ENCODE data around the gene DDX41. TPM values are rescaled to one million over a fixed set of nuclear protein-coding genes. Genes with fewer than 3 reads are reported as not detected.

The DDX41 gene
- total RNA-seq, 2 donors from 2014 or later, result 40.9 to 45.5 TPM

DNA sequence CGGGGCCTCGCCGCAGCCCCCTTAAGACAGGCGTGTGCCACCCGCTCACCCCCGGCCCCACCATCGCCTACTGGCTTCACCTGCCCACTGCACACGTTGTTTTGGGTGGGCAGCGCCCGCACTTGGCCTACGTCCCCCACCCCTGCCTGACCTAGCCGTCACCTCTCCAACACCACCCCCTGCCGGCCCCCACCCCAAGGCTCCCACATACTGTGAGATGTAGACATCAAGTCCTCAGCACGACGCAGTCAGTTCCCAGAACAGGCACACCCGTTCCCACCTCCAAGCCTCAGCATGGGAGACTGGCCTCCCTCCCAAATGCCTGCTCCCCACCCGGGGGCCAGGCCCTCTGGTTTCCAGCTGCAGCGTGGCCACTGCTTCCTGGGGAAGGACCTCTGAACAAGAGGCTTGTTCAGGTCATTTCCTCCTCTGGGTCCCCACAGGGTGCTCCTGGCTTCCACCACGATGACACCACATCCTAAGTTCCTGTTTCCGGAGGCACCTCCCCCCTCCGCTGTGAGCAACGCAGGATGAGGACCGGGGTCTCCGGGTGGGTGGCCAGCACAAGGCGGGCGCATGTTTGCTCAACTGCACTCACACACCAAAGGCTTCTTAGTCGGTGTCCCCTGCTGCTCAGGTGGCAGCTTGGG is 54.6 kb downstream of the DDX41 start:
- H3K4me3 ChIP-seq, result peak overlapping the region in 1 of 2 donors; percentile 10
- TF ChIP-seq, protein P1, sequence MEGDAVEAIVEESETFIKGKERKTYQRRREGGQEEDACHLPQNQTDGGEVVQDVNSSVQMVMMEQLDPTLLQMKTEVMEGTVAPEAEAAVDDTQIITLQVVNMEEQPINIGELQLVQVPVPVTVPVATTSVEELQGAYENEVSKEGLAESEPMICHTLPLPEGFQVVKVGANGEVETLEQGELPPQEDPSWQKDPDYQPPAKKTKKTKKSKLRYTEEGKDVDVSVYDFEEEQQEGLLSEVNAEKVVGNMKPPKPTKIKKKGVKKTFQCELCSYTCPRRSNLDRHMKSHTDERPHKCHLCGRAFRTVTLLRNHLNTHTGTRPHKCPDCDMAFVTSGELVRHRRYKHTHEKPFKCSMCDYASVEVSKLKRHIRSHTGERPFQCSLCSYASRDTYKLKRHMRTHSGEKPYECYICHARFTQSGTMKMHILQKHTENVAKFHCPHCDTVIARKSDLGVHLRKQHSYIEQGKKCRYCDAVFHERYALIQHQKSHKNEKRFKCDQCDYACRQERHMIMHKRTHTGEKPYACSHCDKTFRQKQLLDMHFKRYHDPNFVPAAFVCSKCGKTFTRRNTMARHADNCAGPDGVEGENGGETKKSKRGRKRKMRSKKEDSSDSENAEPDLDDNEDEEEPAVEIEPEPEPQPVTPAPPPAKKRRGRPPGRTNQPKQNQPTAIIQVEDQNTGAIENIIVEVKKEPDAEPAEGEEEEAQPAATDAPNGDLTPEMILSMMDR (IDR thresholded peaks at IDR 0.05), result no peak
- H3K9me3 ChIP-seq, result no peaks in the 10 kb centered on the region
- DNase-seq (ENCODE audit: low spot score), result no peak
- H3K36me3 ChIP-seq, result peaks cover 21% of the 10 kb centered on the region
- peaks cover 0 to 18% of the 10 kb centered on the region in 2 donors for H3K4me1 ChIP-seq
- no peaks in the 10 kb centered on the region for H3K27me3 ChIP-seq
- peak overlapping the region; percentile 36 to 41 for H3K27ac ChIP-seq

Other genes starting within 250 kb of the DDX41 start
- 10 to 100 TPM; 14.8 to 14.9 TPM for gene RAB24, start 213.2 kb downstream of the DDX41 start, total RNA-seq
- 10 to 100 TPM; 26.7 to 44.3 TPM for gene PRELID1, start 213.2 kb downstream of the DDX41 start, total RNA-seq
- gene MXD3, start 205.1 kb downstream of the DDX41 start, total RNA-seq, result 1 to 10 TPM; 1.6 to 1.8 TPM
- gene LMAN2, start 165.3 kb downstream of the DDX41 start, total RNA-seq, result 100 to 1,000 TPM; 128 to 134 TPM
- 1 to 10 TPM; 3.1 to 6.8 TPM for gene RGS14, start 159.0 kb downstream of the DDX41 start, total RNA-seq
- gene SLC34A1, start 132.5 kb downstream of the DDX41 start, total RNA-seq, result not detected
- gene PFN3, start 116.3 kb downstream of the DDX41 start, total RNA-seq, result not detected
- gene F12, start 107.4 kb downstream of the DDX41 start, total RNA-seq, result under 1 TPM in 1 of 2 donors, not detected in 1; 0.43 TPM
- 10 to 100 TPM in 1 of 2 donors, 1 to 10 TPM in 1; 9.9 to 14.1 TPM for gene GRK6, start 90.3 kb downstream of the DDX41 start, total RNA-seq
- 1 to 10 TPM in 1 of 2 donors, under 1 TPM in 1; 0.90 to 1.1 TPM for gene PRR7, start 70.1 kb downstream of the DDX41 start, total RNA-seq
- 10 to 100 TPM; 25.0 to 47.2 TPM for gene DBN1, start 43.3 kb downstream of the DDX41 start, total RNA-seq
- gene PDLIM7, start 19.4 kb downstream of the DDX41 start, total RNA-seq, result 10 to 100 TPM; 45.8 to 56.0 TPM
- gene DOK3, start 7.1 kb downstream of the DDX41 start, total RNA-seq, result 1 to 10 TPM; 1.6 to 2.6 TPM
- gene FAM193B, start 37.6 kb upstream of the DDX41 start, total RNA-seq, result 10 to 100 TPM in 1 of 2 donors, 1 to 10 TPM in 1; 9.8 to 20.7 TPM
- 10 to 100 TPM; 49.6 to 63.8 TPM for gene TMED9, start 75.2 kb upstream of the DDX41 start, total RNA-seq
- gene B4GALT7, start 83.2 kb upstream of the DDX41 start, total RNA-seq, result 10 to 100 TPM; 12.2 to 21.3 TPM

Measured in right atrium auricular region (tissue), 2 donors.